Endothelial cell of umbilical vein (primary cell): ENCODE results near the gene KRTAP6-2. TPM values are rescaled to one million over a fixed set of nuclear protein-coding genes. Genes with fewer than 3 reads are reported as not detected.

Experiments used
- BruUV-seq: library from RNA; stranded (reverse); fragments of 400-500 nt; replicated peaks from 2 replicates; lab custom pipeline; 2021; lab: Mats Ljungman, UMichigan
- CTCF ChIA-PET: fragments of 300-600, 350-600 bp; sonication (Branson Sonifier 250); formaldehyde crosslinking; loops from one replicate; lab custom pipeline; 2021; ENCODE audit warnings: antibody characterized with exemption, inconsistent platforms; lab: Charles Lee
- POLR2A ChIA-PET: fragments of 300-600, 350-600 bp; sonication (Branson Sonifier 250); formaldehyde crosslinking; loops from one replicate; lab custom pipeline; 2021; ENCODE audit warnings: antibody characterized with exemption, inconsistent platforms; lab: Charles Lee
- DNase-seq: peaks from one replicate; pipeline ENCODE4 v3.0.0-alpha.2; 2011; ENCODE audit warnings: low read depth, low spot score
- FAIRE-seq: peaks from 2 replicates; lab custom pipeline; 2011; peaks lifted over from hg19 to GRCh38; lab: Jason Lieb, UNC
- H2AFZ ChIP-seq: 2 replicates; pipeline ENCODE4 v1.6.0; 2012; ENCODE audit warnings: low read depth, low read length, control low read depth, inconsistent platforms
- H3K27ac ChIP-seq: 2 replicates; pipeline ENCODE4 v1.5.1; 2011; ENCODE audit warnings: low read depth, mild to moderate bottlenecking, control low read depth, low read length, moderate library complexity; ENCODE audit not compliant: insufficient read depth
- H3K27me3 ChIP-seq, 2 experiments: 2 replicates each; pipeline versions ENCODE4 v1.6.0 to v1.6.1; 2011; ENCODE audit warnings: low read length in 2 of 2, mixed read lengths in 1 of 2; ENCODE audit not compliant: control insufficient read depth in 2 of 2, insufficient read depth in 2 of 2
- H3K36me3 ChIP-seq, 2 experiments: 2 replicates in 1 of 2; 3 replicates in 1 of 2; pipeline ENCODE4 v1.5.1; 2011; ENCODE audit warnings: low read length in 2 of 2, mild to moderate bottlenecking in 1 of 2, moderate library complexity in 1 of 2; ENCODE audit not compliant: control insufficient read depth in 2 of 2, insufficient read depth in 2 of 2; ENCODE audit errors: extremely low read depth in 1 of 2
- H3K4me1 ChIP-seq: 3 replicates; pipeline ENCODE4 v1.5.1; 2011; ENCODE audit warnings: mild to moderate bottlenecking, low read length; ENCODE audit not compliant: control insufficient read depth, insufficient read depth; ENCODE audit errors: extremely low read depth
- H3K4me2 ChIP-seq: 2 replicates; pipeline ENCODE4 v1.6.1; 2011; ENCODE audit warnings: low read length, control low read depth, mixed read lengths; ENCODE audit not compliant: insufficient read depth
- H3K4me3 ChIP-seq, 3 experiments: fragments of 200-600 bp in 1 of 3; sonication (generic), shearing (Covaris generic) in 1 of 3; replicated peaks in 1 of 3; 2 replicates each; pipeline ENCODE4 v1.5.1; 2011 to 2016; ENCODE audit warnings: control low read depth in 3 of 3, low read length in 3 of 3, mild to moderate bottlenecking in 2 of 3, inconsistent platforms in 1 of 3, low read depth in 1 of 3, moderate library complexity in 1 of 3; ENCODE audit not compliant: insufficient read depth in 1 of 3
- H3K79me2 ChIP-seq: 2 replicates; pipeline ENCODE4 v1.6.0; 2012; ENCODE audit warnings: low read length, inconsistent platforms; ENCODE audit not compliant: control insufficient read depth, insufficient read depth
- H3K9ac ChIP-seq: replicated peaks from 2 replicates; pipeline ENCODE3; 2011; ENCODE audit warnings: low read length, control low read depth; ENCODE audit not compliant: insufficient read depth; ENCODE audit errors: extremely low read depth
- H3K9me1 ChIP-seq: replicated peaks from 3 replicates; pipeline ENCODE4 v1.6.0; 2011; ENCODE audit warnings: mild to moderate bottlenecking, low read length; ENCODE audit not compliant: control insufficient read depth, insufficient read depth; ENCODE audit errors: extremely low read depth
- H3K9me3 ChIP-seq: replicated peaks from 2 replicates; pipeline ENCODE4 v1.5.1; 2012; ENCODE audit warnings: low read length, inconsistent platforms; ENCODE audit not compliant: control insufficient read depth, insufficient read depth
- H4K20me1 ChIP-seq: replicated peaks from 2 replicates; pipeline ENCODE3; 2011; ENCODE audit warnings: mild to moderate bottlenecking, low read length; ENCODE audit not compliant: control insufficient read depth, insufficient read depth; ENCODE audit errors: extremely low read depth
- CTCF ChIP-seq, 2 donors: IDR thresholded peaks; 1 replicate in 1 of 2; 2 replicates in 1 of 2; pipeline ENCODE4 v1.5.1; 2011; ENCODE audit warnings: low read length in 2 of 2, mild to moderate bottlenecking in 2 of 2, moderate library complexity in 2 of 2, control low read depth in 1 of 2, inconsistent platforms in 1 of 2, low read depth in 1 of 2; ENCODE audit not compliant: insufficient read depth in 1 of 2; ENCODE audit errors: extremely low read depth in 1 of 2
- EZH2 ChIP-seq: IDR thresholded peaks from 2 replicates; pipeline ENCODE4 v1.6.1; 2012; ENCODE audit warnings: borderline replicate concordance, low read depth, mild to moderate bottlenecking, moderate library complexity, low read length, inconsistent platforms; ENCODE audit not compliant: severe bottlenecking
- FOS ChIP-seq: IDR thresholded peaks from 2 replicates; pipeline ENCODE4 v1.6.1; 2011; ENCODE audit warnings: mild to moderate bottlenecking, low read length, moderate library complexity, borderline replicate concordance; ENCODE audit not compliant: insufficient read depth
- GATA2 ChIP-seq: IDR thresholded peaks from 2 replicates; pipeline ENCODE4 v1.7.0; 2011; ENCODE audit warnings: low read depth, mild to moderate bottlenecking, moderate library complexity, mixed read lengths, low read length; ENCODE audit not compliant: insufficient read length, insufficient read depth
- JUN ChIP-seq: IDR thresholded peaks from 2 replicates; pipeline ENCODE4 v1.6.1; 2011; ENCODE audit warnings: borderline replicate concordance, low read depth; ENCODE audit not compliant: insufficient read length, insufficient read depth
- MYC ChIP-seq: IDR thresholded peaks from one replicate; pipeline ENCODE4 v1.6.1; 2011; ENCODE audit warnings: mild to moderate bottlenecking, low read depth, low read length
- POLR2A ChIP-seq: IDR thresholded peaks from 2 replicates; pipeline ENCODE4 v1.6.1; 2012; ENCODE audit warnings: low read depth, mild to moderate bottlenecking, control low read depth, low read length
- dilution Hi-C: fragments of 300-500 bp; cut with MboI; formaldehyde crosslinking; loops from one replicate; pipeline ENCODE4 v1.15.0; 2019; ENCODE audit warnings: low sequenced_read_pairs; ENCODE audit not compliant: extremely low pct_ligation_motif_present
- intact Hi-C: fragments of 100-400 bp; cut with micrococcal nuclease; formaldehyde crosslinking; loops from one replicate; pipeline ENCODE4 v1.10.0; 2022
- polyA plus RNA-seq, 4 experiments: library from polyadenylated mRNA; depleted of rRNA in 3 of 4; stranded (reverse) in 3 of 4; unstranded in 1 of 4; fragments of >200 nt; gene quantifications; 2 replicates each; pipeline versions ENCODE4 v1.2.1 to v1.2.3, GENCODE V29; 2011 to 2012; ENCODE audit warnings: missing spikeins in 1 of 4
- total RNA-seq: library from RNA; stranded (reverse); gene quantifications from 2 replicates; pipeline ENCODE4 v1.2.3, GENCODE V29; 2021

KRTAP6-2 gene
- total and polyA plus RNA-seq, 2 donors (not counting 3 experiments of a cell fraction or from before 2014, with no cell fraction given), result not detected

GRCh38 chr21:30561957-30562356, 36.7 kb downstream of the KRTAP6-2 start:
- Histone ChIP-seq H3K9me3 (peaks cover 4% of the 10 kb centered on the region), H3K4me1 (no peaks in the 10 kb centered on the region), H3K27me3 (no peaks in the 10 kb centered on the region), H3K4me2 (no peak overlapping the region), H4K20me1 (no peaks in the 10 kb centered on the region), H2AFZ (no peak overlapping the region), H3K79me2 (no peaks in the 10 kb centered on the region), H3K27ac (no peak overlapping the region), H3K9me1 (no peaks in the 10 kb centered on the region), H3K9ac (no peak overlapping the region), H3K4me3 (no peak overlapping the region), H3K36me3 (no peaks in the 10 kb centered on the region)
- DNase-seq, result no peak
- BruUV-seq, result no TSS peak
- no peak for FAIRE-seq
- dilution Hi-C loops (no loop called here), intact Hi-C loops (no loop called here)
- ChIA-PET CTCF (no interaction called here), POLR2A (no interaction called here)
- no peak for TF ChIP-seq GATA2

GRCh38 chr21:30561264-30561895, 37.3 kb downstream of the KRTAP6-2 start, which contains the start of gene KRTAP19-7:
TSS of gene KRTAP19-7 (minus strand) at chr21:30561314. CDS start at chr21:30561289, 25 bp downstream.
- no peak within 1 kb of the TSS for H3K4me3 ChIP-seq
- no peak within 1 kb of the TSS for H3K27ac ChIP-seq
- CTCF ChIA-PET, result no interaction called here
- dilution Hi-C loops, result no loop called here
- H3K4me1 ChIP-seq, result no peaks in the 10 kb centered on the region
- peaks cover 4% of the 10 kb centered on the region for H3K9me3 ChIP-seq
- H2AFZ ChIP-seq, result no peak within 1 kb of the TSS
- intact Hi-C loops, result no loop called here
- no peak within 1 kb of the TSS for H3K9ac ChIP-seq
- H3K36me3 ChIP-seq, result no peaks in the 10 kb centered on the region
- TF ChIP-seq EZH2 (no peak), CTCF (IDR thresholded peaks at IDR 0.05; ENCODE audit: extremely low read depth in 1 of 2, insufficient read depth in 1 of 2, low read depth in 1 of 2, low read length in 2 of 2) (no peak), FOS (no peak), POLR2A (no peak), MYC (no peak), GATA2 (no peak), JUN (no peak)
- POLR2A ChIA-PET, result no interaction called here
- H4K20me1 ChIP-seq, result no peaks in the 10 kb centered on the region
- H3K4me2 ChIP-seq, result no peak within 1 kb of the TSS
- DNase-seq (no peak), FAIRE-seq (no peak)
- no TSS peak for BruUV-seq
- no peaks in the 10 kb centered on the region for H3K79me2 ChIP-seq
- H3K9me1 ChIP-seq, result no peaks in the 10 kb centered on the region
- H3K27me3 ChIP-seq, result no peaks in the 10 kb centered on the region
